ENCODE results near the gene GZMA.

- TF ChIP-seq POLR2AphosphoS2 (conservative IDR thresholded peaks at IDR 0.05; ENCODE audit: low read length) = no peak
- TF ChIP-seq PBX3 (IDR thresholded peaks at IDR 0.05) = no peak
- TF ChIP-seq CHD4 (IDR thresholded peaks at IDR 0.05; ENCODE audit: borderline replicate concordance) = no peak
- no peak for TF ChIP-seq CTCF (IDR thresholded peaks at IDR 0.05)
- no peak for TF ChIP-seq RAD21 (conservative IDR thresholded peaks at IDR 0.05 in 1 of 2, IDR thresholded peaks at IDR 0.05 in 1 of 2)
- TF ChIP-seq POLR2A (IDR thresholded peaks at IDR 0.05; ENCODE audit: low read length) = no peak
- no peak for TF ChIP-seq SREBF2 (IDR thresholded peaks at IDR 0.05)
- no peak for TF ChIP-seq ZSCAN20 (CRISPR knock-in tag; IDR thresholded peaks at IDR 0.05)
- no peak for TF ChIP-seq MAZ (IDR thresholded peaks at IDR 0.05; ENCODE audit: borderline replicate concordance, low read depth, low read length)
- TF ChIP-seq CBX2 (IDR thresholded peaks at IDR 0.05; ENCODE audit: borderline replicate concordance, low read depth) = no peak
Measured at GRCh38 chr5:55151923-55152842, 49.7 kb downstream of the GZMA start.

Measured in A549 (cell line).